PC-3 (cell line): ENCODE measurements around the gene COLEC11. TPM values are rescaled to one million over a fixed set of nuclear protein-coding genes. Genes with fewer than 3 reads are reported as not detected.

Experiments
- ATAC-seq: fragments of 200-7000 bp; cut with Tn5 transposase; 2 replicates; pipeline ENCODE4 v1.9.1; 2020; ENCODE audit warnings: mild to moderate bottlenecking, moderate library complexity
- BruUV-seq: library from RNA; stranded (reverse); fragments of 400-500 nt; replicated peaks from 2 replicates; lab custom pipeline; 2021; lab: Mats Ljungman, UMichigan
- CTCF ChIA-PET: fragments of 300-600 bp; sonication (Branson Sonifier 250); formaldehyde crosslinking; loops from one replicate; lab custom pipeline; 2022; ENCODE audit warnings: antibody characterized with exemption; lab: Charles Lee
- POLR2A ChIA-PET: fragments of 300-600 bp; sonication (Branson Sonifier 250); formaldehyde crosslinking; loops from one replicate; lab custom pipeline; 2022; ENCODE audit warnings: antibody characterized with exemption; ENCODE audit not compliant: unreplicated experiment; lab: Charles Lee
- DNase-seq: peaks from one replicate; pipeline ENCODE4 v3.0.0-alpha.2; 2015
- H2AFZ ChIP-seq: fragments of 300-600 bp; sonication (generic); 2 replicates; pipeline ENCODE4 v1.6.0; 2016; ENCODE audit warnings: antibody characterized with exemption, low read length
- H3F3A ChIP-seq: fragments of 300-600 bp; sonication (generic); one replicate; pipeline ENCODE4 v1.6.0; 2017; ENCODE audit warnings: antibody characterized with exemption, low read length, control low read depth, mild to moderate bottlenecking; ENCODE audit not compliant: unreplicated experiment
- H3K27ac ChIP-seq: fragments of 300-600 bp; sonication (generic); 2 replicates; pipeline ENCODE4 v1.5.1; 2016; ENCODE audit warnings: mild to moderate bottlenecking, low read length
- H3K27me3 ChIP-seq: fragments of 300-600 bp; sonication (generic); 2 replicates; pipeline ENCODE4 v1.6.1; 2016; ENCODE audit warnings: low read length, mixed read lengths
- H3K36me3 ChIP-seq: fragments of 300-600 bp; sonication (generic); 2 replicates; pipeline ENCODE4 v1.6.1; 2016; ENCODE audit warnings: low read depth, mixed run types, low read length, mixed read lengths
- H3K4me1 ChIP-seq: fragments of 300-600 bp; sonication (generic); 2 replicates; pipeline ENCODE4 v1.5.1; 2016; ENCODE audit warnings: low read length; ENCODE audit not compliant: insufficient read depth
- H3K4me2 ChIP-seq: fragments of 300-600 bp; sonication (generic); 2 replicates; pipeline ENCODE4 v1.6.0; 2016; ENCODE audit warnings: low read length
- H3K4me3 ChIP-seq: fragments of 300-600 bp; sonication (generic); 2 replicates; pipeline ENCODE4 v1.5.1; 2016; ENCODE audit warnings: mild to moderate bottlenecking, low read length, mixed read lengths
- H3K79me2 ChIP-seq: fragments of 300-600 bp; sonication (generic); 2 replicates; pipeline ENCODE4 v1.6.1; 2017; ENCODE audit warnings: low read length, mixed read lengths
- H3K9ac ChIP-seq: fragments of 300-600 bp; sonication (generic); 2 replicates; pipeline ENCODE4 v1.6.0; 2016; ENCODE audit warnings: mild to moderate bottlenecking, low read length
- H3K9me2 ChIP-seq: fragments of 300-600 bp; sonication (generic); replicated peaks from 2 replicates; pipeline ENCODE4 v1.6.1; 2016; ENCODE audit warnings: mixed run types, low read length, mixed read lengths
- H3K9me3 ChIP-seq: fragments of 300-600 bp; sonication (generic); 2 replicates; pipeline ENCODE4 v1.6.1; 2016; ENCODE audit warnings: low read length, mixed read lengths
- H4K20me1 ChIP-seq: fragments of 300-600 bp; sonication (generic); 2 replicates; pipeline ENCODE4 v1.6.1; 2016; ENCODE audit warnings: low read length, mixed read lengths
- EZH2 ChIP-seq: fragments of 300-600 bp; sonication (generic); IDR thresholded peaks from one replicate; pipeline ENCODE4 v1.6.1; 2017; ENCODE audit warnings: antibody characterized with exemption, mild to moderate bottlenecking, low read length; ENCODE audit not compliant: unreplicated experiment
- EZH2phosphoT487 ChIP-seq: fragments of 300-600 bp; sonication (generic); IDR thresholded peaks from 2 replicates; pipeline ENCODE4 v1.6.1; 2018; ENCODE audit warnings: mild to moderate bottlenecking, antibody characterized with exemption, low read length, borderline replicate concordance
- intact Hi-C: fragments of 100-400 bp; cut with micrococcal nuclease; formaldehyde crosslinking; loops from 2 replicates; pipeline ENCODE4 v1.9.0; 2023
- total RNA-seq: library from RNA; depleted of rRNA; stranded (reverse); fragments of >200 nt; gene quantifications from 2 replicates; pipeline ENCODE4 v1.2.3, GENCODE V29; 2014
- TF ChIP-seq, protein P1 (sequence below): fragments of 300-600 bp; sonication (generic); conservative IDR thresholded peaks from 2 replicates; pipeline ENCODE4 v1.5.1; 2017; ENCODE audit warnings: antibody characterized with exemption, low read depth, mild to moderate bottlenecking, low read length

Gene COLEC11
- total RNA-seq, 1 experiment from 2014 or later: 0.44 TPM

DNA sequence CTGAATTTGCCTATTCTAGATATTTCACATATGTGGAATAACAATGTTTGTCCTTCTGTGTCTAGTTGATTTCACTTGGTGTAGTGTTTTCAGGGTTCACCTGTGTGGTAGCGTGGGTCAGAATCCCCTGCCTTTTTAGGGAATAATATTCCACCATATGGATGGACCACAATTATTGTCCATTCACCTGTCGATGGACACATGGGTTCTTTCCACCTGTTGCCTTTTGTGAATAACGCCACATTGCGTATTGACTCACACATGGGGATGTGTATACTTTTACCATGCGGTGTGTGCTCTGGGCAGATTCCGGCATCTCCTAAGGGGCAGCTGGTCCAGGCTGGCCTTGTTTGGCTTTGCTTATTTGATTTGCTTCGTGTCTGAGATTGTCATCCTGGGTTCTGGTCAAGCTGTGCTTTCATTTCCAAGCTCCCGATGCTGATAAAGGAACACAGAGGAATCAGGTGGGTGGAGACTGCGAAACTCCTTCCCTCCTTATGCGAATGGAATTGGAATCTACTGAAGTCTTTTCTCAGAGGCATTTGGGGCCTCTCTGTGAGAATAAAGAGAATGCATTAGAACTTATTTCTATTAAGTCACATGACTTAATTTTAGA, 44.2 kb downstream of the COLEC11 start:
- Histone ChIP-seq H3F3A (no peaks in the 10 kb centered on the region), H3K79me2 (no peaks in the 10 kb centered on the region), H3K4me3 (no peak overlapping the region), H3K4me1 (no peaks in the 10 kb centered on the region), H3K36me3 (no peaks in the 10 kb centered on the region), H2AFZ (no peak overlapping the region), H3K4me2 (no peak overlapping the region), H3K27me3 (peaks cover 17% of the 10 kb centered on the region), H3K9me2 (no peaks in the 10 kb centered on the region), H3K9ac (no peak overlapping the region), H3K27ac (no peak overlapping the region), H3K9me3 (no peaks in the 10 kb centered on the region), H4K20me1 (no peaks in the 10 kb centered on the region)
- TF ChIP-seq EZH2: no peak
- TF ChIP-seq, protein P1, sequence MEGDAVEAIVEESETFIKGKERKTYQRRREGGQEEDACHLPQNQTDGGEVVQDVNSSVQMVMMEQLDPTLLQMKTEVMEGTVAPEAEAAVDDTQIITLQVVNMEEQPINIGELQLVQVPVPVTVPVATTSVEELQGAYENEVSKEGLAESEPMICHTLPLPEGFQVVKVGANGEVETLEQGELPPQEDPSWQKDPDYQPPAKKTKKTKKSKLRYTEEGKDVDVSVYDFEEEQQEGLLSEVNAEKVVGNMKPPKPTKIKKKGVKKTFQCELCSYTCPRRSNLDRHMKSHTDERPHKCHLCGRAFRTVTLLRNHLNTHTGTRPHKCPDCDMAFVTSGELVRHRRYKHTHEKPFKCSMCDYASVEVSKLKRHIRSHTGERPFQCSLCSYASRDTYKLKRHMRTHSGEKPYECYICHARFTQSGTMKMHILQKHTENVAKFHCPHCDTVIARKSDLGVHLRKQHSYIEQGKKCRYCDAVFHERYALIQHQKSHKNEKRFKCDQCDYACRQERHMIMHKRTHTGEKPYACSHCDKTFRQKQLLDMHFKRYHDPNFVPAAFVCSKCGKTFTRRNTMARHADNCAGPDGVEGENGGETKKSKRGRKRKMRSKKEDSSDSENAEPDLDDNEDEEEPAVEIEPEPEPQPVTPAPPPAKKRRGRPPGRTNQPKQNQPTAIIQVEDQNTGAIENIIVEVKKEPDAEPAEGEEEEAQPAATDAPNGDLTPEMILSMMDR: no peak
- no peak for TF ChIP-seq EZH2phosphoT487
- intact Hi-C loops: no loop called here
- ChIA-PET POLR2A (no interaction called here), CTCF (no interaction called here)
- DNase-seq: no peak
- ATAC-seq: no peak
- BruUV-seq: no TSS peak

DNA sequence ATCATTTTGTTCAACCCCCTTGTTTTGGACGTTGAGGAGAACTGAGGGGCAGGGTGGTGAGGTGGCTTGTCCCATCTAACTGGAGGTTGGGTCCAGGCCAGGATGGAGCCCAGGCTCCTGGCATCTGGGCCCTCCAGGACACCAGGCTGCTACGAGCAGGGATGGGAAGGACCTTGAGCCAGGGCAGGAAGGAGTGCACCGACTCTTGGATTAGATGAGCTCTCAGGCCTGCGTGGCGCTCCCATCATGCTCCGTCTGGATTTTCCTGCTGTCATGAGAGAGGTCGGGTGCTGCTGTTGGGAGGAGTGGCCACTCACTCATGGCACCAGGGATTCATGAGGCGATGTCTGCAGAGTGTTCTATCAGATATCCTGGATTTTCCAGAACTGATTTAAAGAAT, 44.7 kb downstream of the COLEC11 start:
- intact Hi-C loops: no loop called here
- POLR2A ChIA-PET: no interaction called here
- no peaks in the 10 kb centered on the region for H4K20me1 ChIP-seq
- no peak overlapping the region for H2AFZ ChIP-seq
- H3K4me1 ChIP-seq: no peaks in the 10 kb centered on the region
- H3K36me3 ChIP-seq: no peaks in the 10 kb centered on the region
- CTCF ChIA-PET: no interaction called here
- H3K9ac ChIP-seq: no peak overlapping the region
- H3K9me3 ChIP-seq: no peaks in the 10 kb centered on the region
- no peak overlapping the region for H3K27ac ChIP-seq
- no TSS peak for BruUV-seq
- H3F3A ChIP-seq: no peaks in the 10 kb centered on the region
- H3K9me2 ChIP-seq: no peaks in the 10 kb centered on the region
- H3K79me2 ChIP-seq: no peaks in the 10 kb centered on the region
- no peak overlapping the region for H3K4me2 ChIP-seq
- TF ChIP-seq EZH2phosphoT487 (no peak), EZH2 (no peak)
- TF ChIP-seq, protein P1: no peak
- ATAC-seq (no peak), DNase-seq (no peak)
- no peak overlapping the region for H3K4me3 ChIP-seq
- peaks cover 17% of the 10 kb centered on the region for H3K27me3 ChIP-seq

DNA sequence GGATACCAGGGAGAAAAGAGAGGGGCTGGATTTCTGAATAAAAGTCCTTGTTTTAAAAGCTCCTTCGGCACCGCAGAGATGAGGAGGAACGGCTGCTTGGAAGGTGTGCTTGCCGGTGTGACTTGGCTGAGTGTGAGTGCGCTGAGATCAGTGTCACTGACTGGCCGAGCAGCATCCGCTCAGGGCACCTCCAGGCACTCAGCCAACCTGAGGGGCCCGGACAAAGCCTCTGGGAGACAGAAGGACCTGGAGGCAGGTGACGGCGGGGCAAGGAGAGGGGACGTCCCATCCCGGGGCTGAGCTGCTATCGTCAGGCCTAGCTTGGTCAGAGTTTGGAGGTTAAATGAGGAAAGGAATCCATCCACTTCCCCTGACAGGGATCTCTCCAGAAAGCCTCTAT, 46.3 kb downstream of the COLEC11 start:
- Histone ChIP-seq H3K36me3 (no peaks in the 10 kb centered on the region), H3K9me2 (no peaks in the 10 kb centered on the region), H3K27me3 (peaks cover 12% of the 10 kb centered on the region; the same call in 1 of the 2 replicates), H3K4me3 (no peak overlapping the region), H3F3A (no peaks in the 10 kb centered on the region), H3K79me2 (no peaks in the 10 kb centered on the region), H3K27ac (no peak overlapping the region), H3K9me3 (no peaks in the 10 kb centered on the region), H2AFZ (no peak overlapping the region), H4K20me1 (no peaks in the 10 kb centered on the region), H3K9ac (no peak overlapping the region), H3K4me2 (no peak overlapping the region), H3K4me1 (no peaks in the 10 kb centered on the region)
- CTCF ChIA-PET: no interaction called here
- DNase-seq (no peak), ATAC-seq (no peak)
- intact Hi-C loops: no loop called here
- TF ChIP-seq EZH2phosphoT487 (no peak), EZH2 (no peak)
- POLR2A ChIA-PET: no interaction called here
- no TSS peak for BruUV-seq
